NCI-H2081 treated with DMSO at 0.1 percent for 48 hours (cell line): Measurements from ENCODE around the gene SAMD8.

Experiments used
- DNase-seq: peaks from one replicate; lab custom pipeline; 2025; lab: John Stamatoyannopoulos, UW

The SAMD8 gene

DNA sequence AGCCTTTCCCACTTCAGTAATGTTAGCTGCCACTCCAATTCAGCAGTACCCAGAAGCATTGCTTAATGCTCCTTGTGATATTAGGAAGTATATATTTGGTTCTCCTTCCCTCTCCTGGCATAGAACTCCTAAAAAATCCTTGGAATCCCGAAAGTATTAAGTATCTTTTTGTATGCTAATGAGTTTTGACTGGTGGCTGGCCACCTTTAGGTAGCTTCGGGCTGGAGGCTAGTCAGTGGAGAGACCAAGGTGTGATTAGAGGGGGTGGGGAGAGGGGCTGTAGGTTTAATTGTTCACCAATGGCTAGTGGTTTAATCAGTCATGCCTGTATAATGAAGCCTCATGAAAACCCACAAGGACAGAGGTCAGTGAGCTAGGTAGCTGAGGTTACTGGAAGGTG is 112.1 kb downstream of the SAMD8 start:
- no peak for DNase-seq

DNA sequence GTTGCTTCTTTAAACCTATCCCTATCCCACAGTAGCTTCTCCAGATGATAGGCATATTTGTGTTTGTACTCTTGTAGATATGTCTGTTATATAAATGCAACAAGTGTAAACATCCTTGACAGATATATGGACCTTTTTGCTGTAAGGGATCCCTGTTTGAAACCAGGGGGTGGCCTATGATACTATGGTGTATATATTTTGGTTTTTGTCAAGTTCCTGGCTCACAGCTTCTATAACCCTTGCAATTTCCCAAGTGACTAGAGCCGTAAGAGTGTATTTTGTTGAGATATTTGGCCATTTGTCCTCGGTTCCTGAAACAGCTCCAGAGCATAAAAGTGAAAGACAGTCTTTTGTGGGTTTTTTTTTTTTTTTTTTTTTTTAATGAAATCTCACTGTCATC is 114.6 kb downstream of the SAMD8 start:
- no peak for DNase-seq

DNA sequence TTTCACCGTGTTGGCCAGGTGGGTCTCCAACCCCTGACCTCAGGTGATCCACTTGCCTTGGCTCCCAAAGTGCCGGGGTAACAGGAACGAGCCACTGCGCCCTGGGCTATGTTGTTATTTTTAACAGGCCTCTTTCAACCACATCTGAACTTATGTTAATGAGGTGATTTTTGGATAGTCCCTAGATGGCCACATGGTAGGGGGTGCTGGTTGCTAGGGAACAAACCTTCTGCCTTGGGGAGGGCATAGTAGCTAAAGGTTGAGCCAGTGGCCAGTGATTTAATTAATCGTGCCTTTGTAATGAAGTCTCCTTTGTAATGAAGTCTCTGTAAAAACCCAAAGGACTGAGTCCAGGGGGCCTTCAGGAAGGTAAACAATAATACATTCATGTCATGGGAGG is 115.2 kb downstream of the SAMD8 start:
- no peak for DNase-seq

DNA sequence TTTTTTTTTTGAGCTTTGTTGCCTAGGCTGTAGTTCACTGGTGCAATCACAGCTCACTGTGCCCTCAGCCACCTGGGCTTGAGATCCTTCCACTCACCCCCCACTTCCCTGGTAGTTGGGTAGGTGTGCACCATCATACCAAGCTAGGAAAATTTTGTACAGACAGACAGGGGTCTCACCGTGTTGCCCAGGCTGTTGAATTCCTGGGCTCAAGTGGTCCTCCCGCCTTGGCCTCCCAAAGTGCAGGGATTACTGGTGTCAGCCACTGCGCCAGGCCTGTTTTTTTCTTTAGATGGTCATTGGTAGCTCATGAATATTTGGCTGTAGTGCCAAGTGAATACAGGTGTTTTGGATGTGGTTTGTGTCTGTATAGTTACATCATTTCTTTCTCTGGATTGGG is 116.8 kb downstream of the SAMD8 start:
- no peak for DNase-seq

DNA sequence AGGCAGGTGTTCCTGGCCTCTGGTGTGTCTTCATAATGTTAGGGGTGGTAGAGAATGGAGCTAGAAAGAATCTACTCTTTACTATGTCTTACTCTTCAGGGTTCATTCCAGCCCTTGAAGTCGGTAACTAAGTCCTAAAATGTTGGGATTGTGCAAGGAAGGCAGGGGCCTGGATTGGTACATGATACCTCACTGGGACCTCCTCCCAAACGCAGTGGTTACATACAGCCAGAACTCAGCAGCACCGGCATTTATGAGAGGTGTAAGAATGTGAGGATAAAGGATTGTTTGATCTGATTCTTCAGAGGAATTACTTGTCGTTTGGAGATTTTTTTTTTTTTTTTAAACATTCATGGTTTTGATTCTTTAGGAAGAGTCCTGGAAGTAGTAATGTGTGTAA is 117.4 kb downstream of the SAMD8 start:
- no peak for DNase-seq

DNA sequence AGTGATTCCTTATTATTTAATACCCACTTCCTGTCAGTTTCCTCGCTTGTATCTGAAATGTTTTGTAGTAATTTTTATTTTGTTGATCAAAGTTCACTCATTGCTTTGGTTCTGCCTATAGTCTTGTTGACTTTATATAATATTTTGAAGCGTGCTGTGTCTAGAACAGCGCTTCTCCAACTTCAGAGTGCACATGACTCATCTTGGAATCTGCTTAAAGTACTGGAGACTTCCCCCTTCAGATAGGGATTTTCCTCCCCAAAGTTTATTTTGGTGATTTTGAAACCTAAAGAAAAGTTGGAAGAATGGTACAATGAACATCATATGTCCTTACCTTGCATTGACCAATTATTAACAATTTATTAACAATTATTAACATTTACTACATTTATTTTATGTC is 118.5 kb downstream of the SAMD8 start:
- no peak for DNase-seq

DNA sequence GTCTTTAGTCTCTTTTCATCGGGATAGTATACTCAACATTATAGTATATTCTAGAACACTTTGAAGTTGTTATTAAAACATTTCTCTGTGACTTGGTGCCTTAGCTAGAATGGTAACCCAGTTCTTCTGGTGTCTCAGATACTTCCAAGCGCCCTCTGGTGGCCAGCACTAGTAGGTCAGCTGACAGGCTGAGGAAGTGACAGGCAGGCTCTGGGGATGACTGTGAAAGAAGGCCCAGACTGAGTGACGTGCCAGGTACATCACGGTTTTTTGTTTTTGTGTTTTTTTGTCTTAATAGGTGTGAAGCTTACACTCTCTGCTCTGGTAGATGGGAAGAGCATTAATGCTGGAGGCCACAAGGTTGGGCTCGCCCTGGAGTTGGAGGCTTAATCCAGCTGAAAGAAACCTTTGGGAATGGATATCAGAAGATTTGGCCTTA is 119.2 kb downstream of the SAMD8 start:
- peak; percentile 45 for DNase-seq
